HepG2 (cell line): Measurements from ENCODE around the gene RNGTT. TPM values are rescaled to one million over a fixed set of nuclear protein-coding genes. Genes with fewer than 3 reads are reported as not detected.

Experiments used
- ATF2 ChIP-seq: sonication (generic); formaldehyde crosslinking; IDR thresholded peaks from 2 replicates; pipeline ENCODE4 v1.4.0; 2020; ENCODE audit warnings: missing genetic modification reagents
- FOSL2 ChIP-seq: sonication (generic); formaldehyde crosslinking; IDR thresholded peaks from 2 replicates; pipeline ENCODE4 v1.4.0; 2020; ENCODE audit warnings: missing genetic modification reagents
- NFYC ChIP-seq: IDR thresholded peaks from 2 replicates; pipeline ENCODE4 v1.6.1; 2016; ENCODE audit warnings: missing genetic modification reagents, missing compliant biosample characterization
- RORA ChIP-seq: sonication (generic); formaldehyde crosslinking; IDR thresholded peaks from 2 replicates; pipeline ENCODE4 v1.5.0; 2020; ENCODE audit warnings: mild to moderate bottlenecking, missing genetic modification reagents, moderate library complexity
- THRA ChIP-seq: sonication (generic); formaldehyde crosslinking; IDR thresholded peaks from 2 replicates; pipeline ENCODE4 v1.4.0; 2020; ENCODE audit warnings: missing genetic modification reagents, borderline replicate concordance
- TOE1 ChIP-seq: sonication (generic); formaldehyde crosslinking; IDR thresholded peaks from 2 replicates; pipeline ENCODE4 v1.4.0; 2020; ENCODE audit warnings: mild to moderate bottlenecking, missing genetic modification reagents
- ZBTB8A ChIP-seq: sonication (generic); formaldehyde crosslinking; IDR thresholded peaks from 2 replicates; pipeline ENCODE4 v1.4.0; 2020; ENCODE audit warnings: mild to moderate bottlenecking, low read depth, missing genetic modification reagents, borderline replicate concordance
- ZNF432 ChIP-seq: sonication (generic); formaldehyde crosslinking; IDR thresholded peaks from 2 replicates; pipeline ENCODE4 v1.5.0; 2020; ENCODE audit warnings: missing genetic modification reagents, mild to moderate bottlenecking, borderline replicate concordance
- ZNF572 ChIP-seq: sonication (generic); formaldehyde crosslinking; IDR thresholded peaks from 2 replicates; pipeline ENCODE4 v1.5.1; 2020; ENCODE audit warnings: mild to moderate bottlenecking, missing genetic modification reagents
- ZNF615 ChIP-seq: sonication (generic); formaldehyde crosslinking; IDR thresholded peaks from 2 replicates; pipeline ENCODE4 v1.5.0; 2020; ENCODE audit warnings: mild to moderate bottlenecking, missing genetic modification reagents, borderline replicate concordance
- ZNF776 ChIP-seq: sonication (generic); formaldehyde crosslinking; IDR thresholded peaks from 2 replicates; pipeline ENCODE4 v1.4.0; 2020; ENCODE audit warnings: mild to moderate bottlenecking, missing genetic modification reagents
- ZNF878 ChIP-seq: sonication (generic); formaldehyde crosslinking; IDR thresholded peaks from 2 replicates; pipeline ENCODE4 v1.8.1; 2023; ENCODE audit warnings: mild to moderate bottlenecking, missing genetic modification reagents, moderate library complexity
- polyA plus RNA-seq, 8 experiments: library from polyadenylated mRNA; depleted of rRNA in 3 of 8; stranded (reverse) in 7 of 8; unstranded in 1 of 8; fragments of >200 nt; fragmentation: Illumina TruSeq in 4 of 8; extraction: Trizol in 4 of 8; gene quantifications; 2 replicates each; pipeline versions ENCODE4 v1.2.1 to v1.2.3, GENCODE V29; 2011 to 2016; ENCODE audit warnings: low read depth in 4 of 8, missing spikeins in 1 of 8, mixed read lengths in 1 of 8; ENCODE audit not compliant: insufficient read depth in 1 of 8
- total RNA-seq, 5 experiments: library from RNA; depleted of rRNA; stranded (reverse); fragments of >200 nt; fragmentation: Illumina TruSeq; extraction: Trizol; gene quantifications; 2 replicates each; pipeline ENCODE4 v1.2.3, GENCODE V29; 2016; ENCODE audit warnings: low read depth in 1 of 5
- TF ChIP-seq, protein P1 (sequence below): sonication (generic); formaldehyde crosslinking; IDR thresholded peaks from 2 replicates; pipeline ENCODE4 v1.5.1; 2020; ENCODE audit warnings: missing genetic modification reagents, mild to moderate bottlenecking, borderline replicate concordance
- TF ChIP-seq, protein P2 (sequence below): sonication (generic); formaldehyde crosslinking; IDR thresholded peaks from 2 replicates; pipeline ENCODE4 v1.4.0; 2020; ENCODE audit warnings: low read depth, missing genetic modification reagents

Gene RNGTT
- total and polyA plus RNA-seq, 2 of the 13 experiments (the other 11 are each of a cell fraction or from before 2014, with no cell fraction given), result 6.0 to 22.6 TPM

DNA sequence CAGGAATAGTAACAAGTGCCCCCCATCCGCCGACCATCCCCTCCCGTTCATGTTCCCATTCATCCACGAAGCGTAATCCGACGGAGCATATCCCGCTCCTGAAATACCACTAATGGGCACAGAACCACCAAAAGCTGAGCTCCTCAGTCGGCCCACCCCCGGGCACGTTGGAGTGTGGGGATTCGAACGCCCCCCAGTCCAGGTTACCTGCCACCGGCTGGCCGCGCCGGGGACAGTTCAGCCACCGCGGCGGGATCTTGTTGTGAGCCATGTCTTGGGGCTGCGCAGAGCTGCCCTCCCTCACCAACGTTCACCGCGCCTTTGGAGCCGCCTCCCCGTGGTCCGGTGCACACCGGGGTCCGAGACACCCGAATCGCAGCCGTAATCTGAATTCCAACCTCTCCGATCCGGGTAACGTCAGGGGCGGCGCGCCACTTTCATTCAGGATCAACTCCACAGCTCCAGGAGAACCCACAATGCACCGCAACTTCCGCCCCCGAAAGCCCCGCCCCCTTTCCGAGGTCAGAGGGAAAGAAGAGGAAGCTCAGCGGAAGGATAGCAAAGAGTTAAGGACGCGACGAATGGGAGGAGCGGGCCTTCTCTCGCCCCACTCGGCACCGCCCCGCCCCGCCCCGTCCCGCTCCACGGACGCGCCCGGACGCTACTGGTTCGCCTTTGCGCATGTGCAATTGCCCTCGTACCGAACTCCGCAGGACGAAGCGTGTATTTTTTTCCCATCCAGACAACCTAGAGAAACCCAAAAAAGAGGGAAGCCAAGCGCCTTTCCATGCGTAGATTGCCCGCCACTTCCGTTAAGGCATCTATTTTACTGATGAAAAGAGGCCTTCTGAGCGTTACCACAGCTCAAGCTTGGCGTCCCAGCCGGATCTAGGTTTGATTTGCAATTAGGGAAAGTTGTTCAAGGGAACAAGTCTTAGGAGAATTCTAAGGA, at the start of gene RNGTT (continued):
- TF ChIP-seq ATF2 (CRISPR knock-in tag) (no peak; the same call in 1 of the 2 replicates), TOE1 (CRISPR knock-in tag) (no peak), ZNF615 (CRISPR knock-in tag) (0 out of 2 replicates have a peak, but pooled peaks have one; percentile 27), ZNF572 (CRISPR knock-in tag) (0 out of 2 replicates have a peak, but pooled peaks have one; percentile 11), RORA (CRISPR knock-in tag) (no peak), ZNF432 (CRISPR knock-in tag) (no peak), ZBTB8A (CRISPR knock-in tag) (no peak), NFYC (CRISPR knock-in tag) (peak; percentile 41; the same call in 1 of the 2 replicates), ZNF878 (CRISPR knock-in tag) (0 out of 2 replicates have a peak, but pooled peaks have one; percentile 47), THRA (no peak; the same call in 1 of the 2 replicates), ZNF776 (CRISPR knock-in tag) (no peak), FOSL2 (CRISPR knock-in tag) (0 out of 2 replicates have a peak, but pooled peaks have one; percentile 3)
- TF ChIP-seq, protein P1, sequence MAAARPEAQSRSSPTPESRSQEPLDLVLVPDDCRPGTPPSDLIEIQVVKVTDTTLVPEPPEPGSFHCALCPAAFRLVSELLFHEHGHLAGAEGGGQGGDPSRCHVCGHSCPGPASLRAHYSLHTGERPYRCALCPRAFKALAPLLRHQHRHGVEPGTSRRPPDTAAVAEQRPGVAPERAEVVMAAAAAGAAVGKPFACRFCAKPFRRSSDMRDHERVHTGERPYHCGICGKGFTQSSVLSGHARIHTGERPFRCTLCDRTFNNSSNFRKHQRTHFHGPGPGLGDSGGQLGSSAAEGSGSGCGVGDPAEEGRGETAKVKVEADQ (CRISPR knock-in tag), result no peak
- TF ChIP-seq, protein P2, sequence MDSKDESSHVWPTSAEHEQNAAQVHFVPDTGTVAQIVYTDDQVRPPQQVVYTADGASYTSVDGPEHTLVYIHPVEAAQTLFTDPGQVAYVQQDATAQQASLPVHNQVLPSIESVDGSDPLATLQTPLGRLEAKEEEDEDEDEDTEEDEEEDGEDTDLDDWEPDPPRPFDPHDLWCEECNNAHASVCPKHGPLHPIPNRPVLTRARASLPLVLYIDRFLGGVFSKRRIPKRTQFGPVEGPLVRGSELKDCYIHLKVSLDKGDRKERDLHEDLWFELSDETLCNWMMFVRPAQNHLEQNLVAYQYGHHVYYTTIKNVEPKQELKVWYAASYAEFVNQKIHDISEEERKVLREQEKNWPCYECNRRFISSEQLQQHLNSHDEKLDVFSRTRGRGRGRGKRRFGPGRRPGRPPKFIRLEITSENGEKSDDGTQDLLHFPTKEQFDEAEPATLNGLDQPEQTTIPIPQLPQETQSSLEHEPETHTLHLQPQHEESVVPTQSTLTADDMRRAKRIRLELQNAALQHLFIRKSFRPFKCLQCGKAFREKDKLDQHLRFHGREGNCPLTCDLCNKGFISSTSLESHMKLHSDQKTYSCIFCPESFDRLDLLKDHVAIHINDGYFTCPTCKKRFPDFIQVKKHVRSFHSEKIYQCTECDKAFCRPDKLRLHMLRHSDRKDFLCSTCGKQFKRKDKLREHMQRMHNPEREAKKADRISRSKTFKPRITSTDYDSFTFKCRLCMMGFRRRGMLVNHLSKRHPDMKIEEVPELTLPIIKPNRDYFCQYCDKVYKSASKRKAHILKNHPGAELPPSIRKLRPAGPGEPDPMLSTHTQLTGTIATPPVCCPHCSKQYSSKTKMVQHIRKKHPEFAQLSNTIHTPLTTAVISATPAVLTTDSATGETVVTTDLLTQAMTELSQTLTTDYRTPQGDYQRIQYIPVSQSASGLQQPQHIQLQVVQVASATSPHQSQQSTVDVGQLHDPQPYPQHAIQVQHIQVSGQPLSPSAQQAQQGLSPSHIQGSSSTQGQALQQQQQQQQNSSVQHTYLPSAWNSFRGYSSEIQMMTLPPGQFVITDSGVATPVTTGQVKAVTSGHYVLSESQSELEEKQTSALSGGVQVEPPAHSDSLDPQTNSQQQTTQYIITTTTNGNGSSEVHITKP (CRISPR knock-in tag), result no peak
